Fibroblast of peridontal ligament (primary cell): ENCODE measurements around the gene WDR70.
"Not testable (repeated sequence)": the region's sequence is repeated elsewhere in the genome, so short reads cannot be mapped to it uniquely, and the experiment has no call there.

Experiments
- DNase-seq: peaks from one replicate; pipeline ENCODE4 v3.0.0-alpha.2; 2010; ENCODE audit errors: extremely low read depth

Gene WDR70

GRCh38 chr5:37685211-37685610 is 306.1 kb downstream of the WDR70 start:
- no peak for DNase-seq

GRCh38 chr5:37685816-37686215 is 306.7 kb downstream of the WDR70 start:
- no peak for DNase-seq

- DNase-seq = not testable (repeated sequence)
These were observed 309.8 kb downstream of the WDR70 start for GRCh38 chr5:37688925-37689324.

- DNase-seq = not testable (repeated sequence)
These were observed 315.2 kb downstream of the WDR70 start for GRCh38 chr5:37694333-37694732.

DNA sequence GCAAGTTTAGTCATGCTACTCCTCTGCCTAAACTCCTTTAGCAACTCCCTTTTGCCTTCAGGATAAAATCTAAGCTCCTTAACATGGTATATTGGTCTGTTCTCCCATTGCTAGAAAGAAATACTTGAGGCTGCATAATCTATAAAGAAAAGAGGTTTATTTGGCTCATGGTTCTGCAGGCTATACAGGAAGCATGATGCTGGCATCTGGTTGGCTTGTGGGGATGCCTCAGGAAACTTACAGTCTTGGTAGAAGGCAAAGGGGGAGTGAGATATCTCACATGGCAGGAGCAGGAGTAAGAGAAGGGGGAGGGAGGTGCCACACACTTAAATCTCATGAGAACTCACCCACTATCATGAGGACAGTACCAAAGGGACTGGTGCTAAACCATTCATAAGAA is 315.7 kb downstream of the WDR70 start:
- DNase-seq = no peak

DNA sequence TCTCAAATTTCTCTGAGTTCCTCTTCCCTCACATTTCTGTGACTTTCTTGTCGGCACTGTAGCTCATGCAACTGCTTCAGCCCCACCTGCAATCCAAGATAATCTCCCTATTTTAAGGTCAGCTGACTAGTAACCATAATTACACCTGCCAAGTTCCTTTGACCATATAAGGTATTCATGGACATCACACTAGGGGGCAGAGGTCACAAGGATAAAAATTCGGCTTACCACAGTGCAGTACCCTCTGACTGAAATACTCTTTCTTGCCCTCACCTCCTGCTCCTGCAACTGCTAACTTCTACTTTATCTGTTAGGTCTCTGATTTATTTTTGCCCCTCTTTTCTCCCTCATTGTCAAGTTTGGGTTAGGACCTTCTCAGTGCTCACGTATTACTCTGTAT is 316.5 kb downstream of the WDR70 start:
- no peak for DNase-seq

- peak; percentile 77 for DNase-seq
These were observed 317.3 kb downstream of the WDR70 start for GRCh38 chr5:37696190-37697021.

DNA sequence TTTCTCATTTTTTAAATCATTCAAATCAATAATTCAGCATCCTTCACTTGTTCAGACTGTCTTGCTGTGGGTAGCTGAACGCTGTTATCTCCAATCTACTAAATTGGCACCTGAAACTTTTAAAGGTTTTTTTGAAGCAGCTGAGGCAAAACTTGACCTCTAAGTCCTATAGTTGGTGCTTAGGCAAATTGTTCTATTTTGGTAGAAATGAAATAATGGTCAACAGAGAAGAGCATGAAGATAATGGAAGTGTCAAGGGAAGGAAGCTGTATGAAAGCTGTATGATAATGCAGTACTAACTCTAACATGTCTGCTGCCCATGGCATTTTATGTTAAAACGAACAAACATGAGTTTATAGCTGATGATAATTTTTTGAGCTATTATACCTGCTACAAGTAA is 322.8 kb downstream of the WDR70 start:
- DNase-seq = no peak

- peak; percentile 60 for DNase-seq
These were observed 324.7 kb downstream of the WDR70 start for GRCh38 chr5:37703841-37704241.

DNA sequence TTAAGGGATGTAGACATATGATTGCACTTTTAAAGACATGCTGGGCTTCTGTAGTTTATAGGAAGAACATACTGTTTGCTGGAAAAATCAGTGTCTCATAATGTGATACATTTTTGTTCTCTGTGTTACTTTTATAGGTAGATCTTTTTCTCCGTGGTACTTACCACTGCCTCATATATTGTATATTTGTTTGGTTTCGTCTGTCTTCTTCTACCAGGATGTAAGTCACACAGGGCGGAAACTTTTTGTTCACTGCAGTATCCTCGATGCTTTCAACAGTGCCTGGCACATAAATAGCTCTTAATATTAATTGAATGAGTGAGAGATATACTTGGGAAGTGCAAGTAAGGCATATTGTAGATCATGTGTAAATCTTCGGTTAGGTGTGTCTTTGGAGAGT is 325.3 kb downstream of the WDR70 start:
- DNase-seq = no peak

DNA sequence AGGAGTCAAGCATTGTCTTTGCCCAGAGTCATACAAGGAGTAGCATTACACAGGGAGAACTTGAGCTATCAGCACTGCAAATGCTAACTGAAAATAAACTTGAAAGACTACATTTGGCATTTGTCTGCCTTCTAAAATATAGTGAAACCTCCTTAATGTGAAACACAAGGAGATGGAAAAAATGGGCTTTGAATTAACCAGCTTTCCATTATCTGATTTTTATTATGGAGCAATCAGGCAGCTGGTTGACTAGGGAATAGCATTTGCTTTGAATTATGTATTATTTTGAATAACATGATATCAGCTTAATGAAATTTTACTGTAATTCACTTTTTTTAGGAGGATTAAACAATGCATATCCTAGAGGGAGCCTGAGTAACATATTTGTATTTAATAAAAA is 329.9 kb downstream of the WDR70 start:
- peak; percentile 55 for DNase-seq

GRCh38 chr5:37710965-37711364 is 331.8 kb downstream of the WDR70 start:
- DNase-seq = no peak

DNA sequence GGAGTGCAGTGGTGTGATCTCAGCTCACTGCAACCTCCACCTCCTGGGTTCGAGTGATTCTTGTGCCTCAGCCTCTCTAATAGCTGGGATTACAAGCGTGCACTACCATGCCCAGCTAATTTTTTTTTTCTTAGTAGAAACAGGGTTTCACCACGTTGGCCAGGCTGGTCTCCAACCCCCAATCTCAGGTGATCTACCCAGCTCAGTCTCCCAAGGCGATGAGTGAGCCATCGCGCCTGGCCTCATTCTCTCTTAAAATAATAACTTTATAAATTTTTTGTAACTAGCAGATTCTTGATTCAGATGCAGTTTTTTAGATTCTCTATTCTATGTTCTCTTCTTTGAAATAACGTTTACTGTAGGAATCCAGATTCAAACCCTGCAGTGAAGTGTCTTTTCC is 333.6 kb downstream of the WDR70 start:
- no peak for DNase-seq

DNA sequence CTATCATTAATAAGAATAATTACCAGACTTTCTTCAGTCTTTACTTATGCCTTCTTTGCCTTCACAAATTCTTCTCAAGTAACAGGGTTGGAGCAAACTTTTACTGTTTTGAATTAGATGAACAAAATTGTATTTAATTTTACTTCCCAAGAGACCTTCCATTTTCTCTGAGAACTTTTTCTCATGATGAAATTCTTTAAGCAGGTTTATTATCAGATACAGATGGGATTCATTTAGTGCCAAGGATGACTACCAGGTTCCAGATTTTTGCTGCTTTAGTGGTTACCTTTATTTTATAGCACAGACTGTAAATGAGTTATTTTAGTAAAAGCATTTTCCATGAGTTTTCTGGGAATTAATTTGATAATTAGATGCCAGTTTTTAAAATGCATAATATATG is 335.6 kb downstream of the WDR70 start:
- peak; percentile 82 for DNase-seq

GRCh38 chr5:37715361-37715760 is 336.2 kb downstream of the WDR70 start:
- DNase-seq = peak; percentile 27

GRCh38 chr5:37715992-37716391 is 336.9 kb downstream of the WDR70 start:
- no peak for DNase-seq

DNA sequence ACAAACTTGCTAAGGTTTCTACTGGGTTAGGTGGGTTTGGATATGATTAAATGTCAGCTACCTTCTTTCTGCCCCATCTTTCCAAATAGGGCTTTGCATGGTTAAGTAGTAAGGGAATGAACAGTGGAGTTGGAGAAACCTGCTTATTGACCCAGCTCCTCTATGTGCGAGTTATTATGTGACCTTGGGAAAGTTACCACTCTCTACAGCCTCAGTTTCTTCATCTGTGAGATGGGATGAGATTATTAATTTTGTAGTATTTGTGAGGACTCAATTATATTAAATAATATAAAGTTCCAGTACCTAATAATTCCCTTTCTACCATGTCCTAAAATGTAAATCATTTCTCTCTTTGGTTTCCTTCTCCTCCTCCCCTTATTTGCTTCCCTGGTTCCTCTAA is 337.3 kb downstream of the WDR70 start:
- no peak for DNase-seq

GRCh38 chr5:37717276-37717612 is 338.1 kb downstream of the WDR70 start:
- no peak for DNase-seq

- peak; percentile 70 for DNase-seq
These were observed 338.7 kb downstream of the WDR70 start for GRCh38 chr5:37717613-37718431.

DNA sequence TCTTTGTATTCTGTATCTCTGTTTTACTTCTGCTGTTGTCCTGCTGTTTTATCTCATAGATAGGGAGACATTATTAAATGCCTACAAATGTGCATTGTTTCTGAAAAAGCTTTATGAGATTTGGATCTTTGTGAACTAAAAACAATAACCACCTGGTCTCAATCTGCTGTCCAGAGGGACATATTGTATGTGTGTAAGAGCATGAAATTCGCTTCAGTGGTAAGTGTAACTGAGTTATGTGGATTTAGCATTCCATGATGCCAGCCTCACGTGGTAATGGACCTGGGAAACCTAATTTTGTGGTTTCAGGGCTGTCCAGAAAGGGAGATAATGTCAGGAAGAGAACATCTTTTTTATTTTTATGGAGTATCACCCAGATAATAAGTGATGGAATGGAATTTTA is 341.4 kb downstream of the WDR70 start:
- peak; percentile 41 for DNase-seq

- peak; percentile 57 for DNase-seq
These were observed 342.3 kb downstream of the WDR70 start for GRCh38 chr5:37721447-37721871.

DNA sequence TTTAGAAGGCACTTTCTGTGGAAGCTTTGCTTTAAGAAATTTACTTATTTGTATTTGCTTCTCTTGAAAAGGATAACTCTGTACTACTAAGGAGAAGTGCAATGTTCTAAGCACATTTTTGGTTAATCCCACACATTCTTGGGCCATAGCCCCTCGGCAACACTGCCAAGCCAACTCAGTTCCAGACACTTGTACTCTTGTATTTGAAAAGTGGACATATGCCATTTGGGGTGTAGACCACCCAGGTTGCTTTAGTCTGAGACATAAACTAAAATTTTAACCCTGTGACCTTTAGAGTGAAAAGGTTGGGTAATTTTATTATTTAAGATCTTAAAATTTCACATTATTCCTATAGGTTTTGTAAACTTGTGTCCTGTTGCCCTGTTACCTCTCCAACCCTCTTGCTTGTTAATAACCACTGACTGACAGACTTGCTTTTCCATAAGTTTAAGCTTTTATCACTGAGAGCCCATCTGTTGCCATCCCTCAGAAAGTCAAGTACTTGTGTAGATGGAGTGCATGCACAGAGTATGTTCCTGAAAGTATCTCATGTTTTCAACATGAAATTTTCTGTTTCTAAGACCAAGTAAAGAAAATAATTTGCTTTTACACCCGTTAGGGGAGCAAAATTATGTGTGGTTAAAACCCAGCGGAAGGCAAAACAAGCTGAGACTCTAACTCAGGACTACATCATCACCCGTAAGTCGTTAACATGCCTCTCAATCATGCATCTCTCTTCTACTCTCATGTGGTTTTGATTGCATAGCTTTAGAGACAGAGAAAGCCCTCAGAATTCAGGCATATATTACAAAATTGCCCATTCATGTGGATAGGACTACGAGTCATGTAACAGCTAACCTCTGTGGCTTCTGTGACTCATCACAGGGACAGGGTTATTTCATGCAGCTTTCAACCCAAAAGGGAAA is 343.4 kb downstream of the WDR70 start:
- peak; percentile 99 for DNase-seq
